Ishikawa (cell line): ENCODE results near the gene THADA.

Source experiments
- CREB1 ChIP-seq: IDR thresholded peaks from 2 replicates; pipeline ENCODE4 v1.6.1; 2012; ENCODE audit warnings: low read depth
- EGR1 ChIP-seq: IDR thresholded peaks from 2 replicates; pipeline ENCODE4 v1.6.1; 2012
- EP300 ChIP-seq: IDR thresholded peaks from 2 replicates; pipeline ENCODE4 v1.6.1; 2012; ENCODE audit warnings: borderline replicate concordance
- FOXM1 ChIP-seq: IDR thresholded peaks from 2 replicates; pipeline ENCODE4 v1.6.1; 2012; ENCODE audit warnings: low read depth, borderline replicate concordance
- REST ChIP-seq: IDR thresholded peaks from 2 replicates; pipeline ENCODE4 v1.6.1; 2012; ENCODE audit warnings: low read depth, mild to moderate bottlenecking
- TCF12 ChIP-seq: IDR thresholded peaks from 2 replicates; pipeline ENCODE4 v1.6.1; 2012; ENCODE audit warnings: low read depth
- TEAD4 ChIP-seq: IDR thresholded peaks from 2 replicates; pipeline ENCODE4 v1.6.1; 2012
- TF ChIP-seq, protein P1 (sequence below): IDR thresholded peaks from 2 replicates; pipeline ENCODE4 v1.6.1; 2012

- TF ChIP-seq REST: no peak
- TF ChIP-seq FOXM1: no peak
- TF ChIP-seq EP300: no peak
- no peak for TF ChIP-seq EGR1
- TF ChIP-seq TCF12: no peak
- TF ChIP-seq, protein P1, sequence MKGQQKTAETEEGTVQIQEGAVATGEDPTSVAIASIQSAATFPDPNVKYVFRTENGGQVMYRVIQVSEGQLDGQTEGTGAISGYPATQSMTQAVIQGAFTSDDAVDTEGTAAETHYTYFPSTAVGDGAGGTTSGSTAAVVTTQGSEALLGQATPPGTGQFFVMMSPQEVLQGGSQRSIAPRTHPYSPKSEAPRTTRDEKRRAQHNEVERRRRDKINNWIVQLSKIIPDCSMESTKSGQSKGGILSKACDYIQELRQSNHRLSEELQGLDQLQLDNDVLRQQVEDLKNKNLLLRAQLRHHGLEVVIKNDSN: no peak
- TF ChIP-seq TEAD4: no peak
- no peak for TF ChIP-seq CREB1
Measured at GRCh38 chr2:43397821-43398220, 198.0 kb downstream of the THADA start.
